ENCODE results near the gene BICC1. TPM values are rescaled to one million over a fixed set of nuclear protein-coding genes. Genes with fewer than 3 reads are reported as not detected.
A peak's percentile ranks its signal among the peaks of the same experiment; 100 is the strongest.

BICC1 gene
- total and polyA plus RNA-seq, 2 donors (not counting 1 experiment from before 2014, with no cell fraction given) = not detected

- H3K4me1 ChIP-seq (ENCODE audit: control insufficient read depth in 2 of 2, insufficient read depth in 2 of 2, low read length in 2 of 2) = peaks cover 11 to 14% of the 10 kb centered on the region in 2 donors
- no peaks in the 10 kb centered on the region for H3K9me3 Mint-ChIP-seq (ENCODE audit: insufficient read depth)
- H3K9me3 ChIP-seq (ENCODE audit: control extremely low read depth in 1 of 3, control insufficient read depth in 2 of 3, insufficient read depth in 1 of 3, low read length in 2 of 3) = no peaks in the 10 kb centered on the region
- peak overlapping the region; percentile 72 for H3K4me2 ChIP-seq (replicated peaks; ENCODE audit: low read depth, low read length, poor library complexity, severe bottlenecking)
- CTCF ChIA-PET = interaction anchor here (1.3 kb wide), 1 partner anchor 16 kb away, joined by 3 read pairs; no protein-coding TSS in a partner anchor
- POLR2A ChIA-PET = no interaction called here
- intact Hi-C loops (cut with micrococcal nuclease) = no loop called here
- no peak overlapping the region for H2AFZ ChIP-seq (ENCODE audit: insufficient read depth, low read depth, low read length, poor library complexity, severe bottlenecking)
- DNase-seq (no peak), ATAC-seq (ENCODE audit: low read depth) (no peak)
- 60% methylated on average over 2 of the region's 13 CpGs for WGBS (ENCODE audit: insufficient coverage)
- peak overlapping the region; percentile 76 for H3K4me3 Mint-ChIP-seq
- H3K79me2 ChIP-seq (ENCODE audit: control insufficient read depth, insufficient read depth, low read length) = no peaks in the 10 kb centered on the region
- H3K4me3 ChIP-seq (ENCODE audit: control extremely low read depth in 1 of 5, extremely low read depth in 1 of 5, insufficient read depth in 1 of 5, low read depth in 2 of 5, low read length in 4 of 5) = no peak overlapping the region
- H3K36me3 ChIP-seq (replicated peaks in 1 of 2; ENCODE audit: control extremely low read depth in 1 of 2, control insufficient read depth in 1 of 2, extremely low read depth in 1 of 2, insufficient read depth in 2 of 2, low read length in 1 of 2) = no peaks in the 10 kb centered on the region
- peaks cover 0 to 36% (median 27%) of the 10 kb centered on the region in 4 experiments for H3K27me3 ChIP-seq (replicated peaks in 1 of 4; ENCODE audit: control extremely low read depth in 1 of 4, control insufficient read depth in 3 of 4, insufficient read depth in 4 of 4, low read length in 3 of 4)
- no peak overlapping the region for H3K27ac ChIP-seq (ENCODE audit: low read length in 2 of 2)
- H3K4me1 Mint-ChIP-seq = peaks cover 13% of the 10 kb centered on the region
- H3K27me3 Mint-ChIP-seq = peaks cover 41% of the 10 kb centered on the region
- H3K9ac ChIP-seq (ENCODE audit: low read length) = no peak overlapping the region
- TF ChIP-seq EZH2 (IDR thresholded peaks at IDR 0.05; ENCODE audit: borderline replicate concordance, insufficient read depth, low read depth, low read length, poor library complexity, severe bottlenecking) = no peak
- TF ChIP-seq CTCF (IDR thresholded peaks at IDR 0.05) = no peak
- H3K27ac Mint-ChIP-seq = no peak overlapping the region
- no peaks in the 10 kb centered on the region for H4K20me1 ChIP-seq (ENCODE audit: control insufficient read depth, insufficient read depth, low read length, poor library complexity, severe bottlenecking)
Observed at GRCh38 chr10:58514111-58514770, 1.6 kb downstream of the BICC1 start.

- no peaks in the 10 kb centered on the region for H4K20me1 ChIP-seq (ENCODE audit: control insufficient read depth, insufficient read depth, low read length, poor library complexity, severe bottlenecking)
- DNase-seq (no peak), ATAC-seq (ENCODE audit: low read depth) (no peak)
- intact Hi-C loops (cut with micrococcal nuclease) = no loop called here
- ChIA-PET CTCF (no interaction called here), POLR2A (no interaction called here)
- TF ChIP-seq EZH2 (IDR thresholded peaks at IDR 0.05; ENCODE audit: borderline replicate concordance, insufficient read depth, low read depth, low read length, poor library complexity, severe bottlenecking) (no peak), CTCF (IDR thresholded peaks at IDR 0.05) (no peak)
- H3K27ac ChIP-seq (ENCODE audit: low read length in 2 of 2) = no peak overlapping the region
- H3K27ac Mint-ChIP-seq = no peak overlapping the region
- no peak overlapping the region for H3K9ac ChIP-seq (ENCODE audit: low read length)
- no peak overlapping the region for H2AFZ ChIP-seq (ENCODE audit: insufficient read depth, low read depth, low read length, poor library complexity, severe bottlenecking)
- H3K4me1 Mint-ChIP-seq = peaks cover 13% of the 10 kb centered on the region
- H3K4me3 ChIP-seq (ENCODE audit: control extremely low read depth in 1 of 5, extremely low read depth in 1 of 5, insufficient read depth in 1 of 5, low read depth in 2 of 5, low read length in 4 of 5) = no peak overlapping the region
- peaks cover 11 to 14% of the 10 kb centered on the region in 2 donors for H3K4me1 ChIP-seq (ENCODE audit: control insufficient read depth in 2 of 2, insufficient read depth in 2 of 2, low read length in 2 of 2)
- H3K27me3 Mint-ChIP-seq = peaks cover 41% of the 10 kb centered on the region
- peaks cover 0 to 37% (median 23%) of the 10 kb centered on the region in 4 experiments for H3K27me3 ChIP-seq (replicated peaks in 1 of 4; ENCODE audit: control extremely low read depth in 1 of 4, control insufficient read depth in 3 of 4, insufficient read depth in 4 of 4, low read length in 3 of 4)
- no peaks in the 10 kb centered on the region for H3K9me3 ChIP-seq (ENCODE audit: control extremely low read depth in 1 of 3, control insufficient read depth in 2 of 3, insufficient read depth in 1 of 3, low read length in 2 of 3)
- no peaks in the 10 kb centered on the region for H3K9me3 Mint-ChIP-seq (ENCODE audit: insufficient read depth)
- no peaks in the 10 kb centered on the region for H3K79me2 ChIP-seq (ENCODE audit: control insufficient read depth, insufficient read depth, low read length)
- whole genome bisulfite sequencing (ENCODE audit: insufficient coverage) = 100% methylated on average over 1 of the region's 4 CpGs
- H3K4me3 Mint-ChIP-seq = no peak overlapping the region
- H3K4me2 ChIP-seq (replicated peaks; ENCODE audit: low read depth, low read length, poor library complexity, severe bottlenecking) = no peak overlapping the region
- no peaks in the 10 kb centered on the region for H3K36me3 ChIP-seq (replicated peaks in 1 of 2; ENCODE audit: control extremely low read depth in 1 of 2, control insufficient read depth in 1 of 2, extremely low read depth in 1 of 2, insufficient read depth in 2 of 2, low read length in 1 of 2)
Observed at GRCh38 chr10:58515291-58515941, 2.7 kb downstream of the BICC1 start.

Data from B cell (primary cell).